GM12891 (cell line): ENCODE results near the gene USP17L29.
"Not testable (repeated sequence)": the region's sequence is repeated elsewhere in the genome, so short reads cannot be mapped to it uniquely, and the experiment has no call there.

Source experiments
- PAX5 ChIP-seq: IDR thresholded peaks from 2 replicates; pipeline ENCODE4 v1.6.1; 2011; ENCODE audit warnings: low read length, moderate library complexity, mild to moderate bottlenecking; ENCODE audit not compliant: insufficient read depth, severe bottlenecking
- POLR2A ChIP-seq: IDR thresholded peaks from 2 replicates; pipeline ENCODE4 v1.6.1; 2011; ENCODE audit warnings: low read depth, low read length, control low read depth
- POLR2AphosphoS5 ChIP-seq: IDR thresholded peaks from 2 replicates; pipeline ENCODE4 v1.6.1; 2011; ENCODE audit warnings: low read depth, low read length, control low read depth
- SPI1 ChIP-seq: IDR thresholded peaks from 2 replicates; pipeline ENCODE4 v1.6.1; 2011; ENCODE audit warnings: low read depth, low read length, control low read depth
- TAF1 ChIP-seq: IDR thresholded peaks from 2 replicates; pipeline ENCODE4 v1.6.1; 2011; ENCODE audit warnings: low read depth, low read length, control low read depth

- TF ChIP-seq TAF1, POLR2A, POLR2AphosphoS5, PAX5, SPI1: not testable (repeated sequence)
Measured at GRCh38 chr4:9353338-9353737, at the start of gene USP17L29.
